ENCODE measurements around the gene ARHGAP15.

The ARHGAP15 gene

GRCh38 chr2:143574069-143574468 is 444.9 kb downstream of the ARHGAP15 start:
- DNase-seq (ENCODE audit: low read depth, low spot score), result no peak

GRCh38 chr2:143575340-143575739 is 446.1 kb downstream of the ARHGAP15 start:
- DNase-seq (ENCODE audit: low read depth, low spot score), result peak; percentile 3

GRCh38 chr2:143577489-143577888 is 448.3 kb downstream of the ARHGAP15 start:
- DNase-seq (ENCODE audit: low read depth, low spot score), result no peak

- DNase-seq (ENCODE audit: low read depth, low spot score), result no peak
These were observed 450.2 kb downstream of the ARHGAP15 start for GRCh38 chr2:143579456-143579855.

- no peak for DNase-seq (ENCODE audit: low read depth, low spot score)
These were observed 451.9 kb downstream of the ARHGAP15 start for GRCh38 chr2:143581134-143581533.

GRCh38 chr2:143582046-143582747 is 453.0 kb downstream of the ARHGAP15 start:
- no peak for DNase-seq (ENCODE audit: low read depth, low spot score)

GRCh38 chr2:143584936-143585335 is 455.7 kb downstream of the ARHGAP15 start:
- DNase-seq (ENCODE audit: low read depth, low spot score), result no peak

GRCh38 chr2:143586119-143586518 is 456.9 kb downstream of the ARHGAP15 start:
- DNase-seq (ENCODE audit: low read depth, low spot score), result no peak

- DNase-seq (ENCODE audit: low read depth, low spot score), result no peak
These were observed 459.5 kb downstream of the ARHGAP15 start for GRCh38 chr2:143588746-143589145.

- no peak for DNase-seq (ENCODE audit: low read depth, low spot score)
These were observed 464.9 kb downstream of the ARHGAP15 start for GRCh38 chr2:143594161-143594560.

GRCh38 chr2:143594745-143595144 is 465.5 kb downstream of the ARHGAP15 start:
- DNase-seq (ENCODE audit: low read depth, low spot score), result no peak

GRCh38 chr2:143600116-143600515 is 470.9 kb downstream of the ARHGAP15 start:
- no peak for DNase-seq (ENCODE audit: low read depth, low spot score)

- no peak for DNase-seq (ENCODE audit: low read depth, low spot score)
These were observed 472.6 kb downstream of the ARHGAP15 start for GRCh38 chr2:143601828-143602227.

GRCh38 chr2:143603035-143603655 is 473.9 kb downstream of the ARHGAP15 start:
- no peak for DNase-seq (ENCODE audit: low read depth, low spot score)

- DNase-seq (ENCODE audit: low read depth, low spot score), result no peak
These were observed 474.8 kb downstream of the ARHGAP15 start for GRCh38 chr2:143603846-143604565.

GRCh38 chr2:143604566-143604959 is 475.3 kb downstream of the ARHGAP15 start:
- DNase-seq (ENCODE audit: low read depth, low spot score), result no peak

- DNase-seq (ENCODE audit: low read depth, low spot score), result peak; percentile 43
These were observed 478.2 kb downstream of the ARHGAP15 start for GRCh38 chr2:143607231-143608062.

- no peak for DNase-seq (ENCODE audit: low read depth, low spot score)
These were observed 478.8 kb downstream of the ARHGAP15 start for GRCh38 chr2:143608063-143608423.

- DNase-seq (ENCODE audit: low read depth, low spot score), result no peak
These were observed 479.5 kb downstream of the ARHGAP15 start for GRCh38 chr2:143608758-143609157.

GRCh38 chr2:143611336-143611735 is 482.1 kb downstream of the ARHGAP15 start:
- DNase-seq (ENCODE audit: low read depth, low spot score), result no peak

- DNase-seq (ENCODE audit: low read depth, low spot score), result no peak
These were observed 486.3 kb downstream of the ARHGAP15 start for GRCh38 chr2:143615562-143615961.

GRCh38 chr2:143616452-143616851 is 487.2 kb downstream of the ARHGAP15 start:
- no peak for DNase-seq (ENCODE audit: low read depth, low spot score)

All from astrocyte of the hippocampus (primary cell).